GM10266 (cell line): Measurements from ENCODE around the gene SLC2A14.
A peak's percentile ranks its signal among the peaks of the same experiment; 100 is the strongest.
"Not testable (repeated sequence)": the region's sequence is repeated elsewhere in the genome, so short reads cannot be mapped to it uniquely, and the experiment has no call there.

Source experiments
- DNase-seq: peaks from one replicate; pipeline ENCODE4 v3.0.0; 2012; ENCODE audit errors: extremely low spot score
- CTCF ChIP-seq: IDR thresholded peaks from 2 replicates; pipeline ENCODE4 v1.5.1; 2012; ENCODE audit warnings: mild to moderate bottlenecking, low read depth; ENCODE audit not compliant: control insufficient read depth, insufficient read depth; ENCODE audit errors: missing control alignments

SLC2A14 gene

DNA sequence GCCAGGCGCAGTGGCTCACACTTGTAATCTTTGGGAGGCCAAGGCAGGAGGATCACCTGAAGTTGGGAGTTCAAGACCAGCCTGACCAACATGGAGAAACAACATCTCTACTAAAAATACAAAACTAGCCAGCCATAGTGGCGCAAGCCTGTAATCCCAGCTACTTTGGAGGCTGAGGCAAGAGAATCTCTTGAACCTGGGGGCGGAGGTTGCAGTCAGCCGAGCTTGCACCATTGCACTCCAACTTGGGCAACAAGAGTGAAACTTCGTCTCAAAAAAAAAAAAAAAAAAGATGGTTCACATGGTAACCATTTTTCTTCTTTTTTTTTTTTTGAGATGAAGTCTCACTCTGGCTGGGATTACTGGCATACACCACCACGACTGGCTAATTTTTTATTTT is 35.3 kb downstream of the SLC2A14 start:
- TF ChIP-seq CTCF, result no peak
- DNase-seq, result no peak

GRCh38 chr12:7835766-7836165 is 36.9 kb downstream of the SLC2A14 start:
- TF ChIP-seq CTCF, result no peak
- no peak for DNase-seq

DNA sequence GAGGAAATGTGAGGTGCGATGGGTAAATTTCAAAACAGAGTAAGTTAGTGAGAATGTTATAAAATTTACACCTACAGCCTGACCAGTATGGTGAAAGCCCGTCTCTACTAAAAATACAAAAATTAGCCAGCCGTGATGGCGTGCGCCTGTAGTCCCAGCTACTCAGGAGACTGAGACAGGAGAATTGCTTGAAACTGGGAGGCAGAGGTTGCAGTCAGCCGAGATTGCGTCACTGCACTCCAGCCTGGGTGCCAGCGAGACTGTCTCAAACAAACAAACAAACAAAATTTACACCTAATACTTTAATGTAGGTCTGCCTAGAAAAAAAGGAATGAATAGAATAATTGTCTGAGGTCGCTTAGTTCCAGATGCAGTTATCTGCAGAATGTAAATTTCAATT is 37.6 kb downstream of the SLC2A14 start:
- TF ChIP-seq CTCF, result no peak

DNA sequence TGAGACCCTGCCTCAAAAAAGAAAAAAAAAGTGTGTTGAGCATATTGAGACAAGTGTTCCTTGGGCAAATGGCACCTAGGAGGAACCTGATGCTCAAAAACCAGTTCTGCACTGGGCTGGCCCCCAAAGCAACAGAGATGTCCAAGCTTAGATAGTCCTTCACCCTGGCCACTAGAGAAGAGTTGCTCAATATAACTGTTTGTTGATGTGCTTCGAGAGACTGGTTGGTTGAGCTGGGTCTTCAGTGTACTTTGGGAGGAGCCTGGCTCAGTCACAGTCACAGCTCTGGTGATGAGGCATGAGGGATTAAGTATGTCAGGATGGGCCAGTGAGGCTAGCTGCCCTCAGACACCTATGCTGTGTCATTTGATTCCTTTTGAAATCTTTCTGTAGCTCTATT is 38.0 kb downstream of the SLC2A14 start:
- TF ChIP-seq CTCF, result no peak
- DNase-seq, result no peak

More for the DNA sequence above, 37.6 kb downstream of the SLC2A14 start:
- no peak for DNase-seq

DNA sequence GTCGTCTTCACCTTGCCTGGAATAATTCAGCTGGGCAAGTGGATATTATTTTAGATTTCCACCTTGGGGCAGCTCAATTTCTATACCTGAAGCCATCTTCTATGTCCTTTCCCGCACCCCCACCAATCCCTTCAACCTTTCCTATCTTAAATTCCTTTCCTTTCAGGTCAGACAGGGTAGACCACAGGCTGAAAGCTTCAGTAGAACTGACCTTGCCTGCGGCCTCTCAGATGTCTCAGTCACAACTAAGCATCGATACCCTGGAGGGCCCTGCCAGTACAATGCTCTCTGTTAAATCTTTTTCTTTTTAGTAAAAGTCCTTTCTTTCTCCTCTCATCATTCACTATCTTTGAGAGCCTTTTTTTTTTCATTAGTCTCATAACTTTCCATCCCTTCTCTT is 38.9 kb downstream of the SLC2A14 start:
- DNase-seq, result no peak
- TF ChIP-seq CTCF, result no peak

- not testable (repeated sequence) for DNase-seq
These were observed 39.5 kb downstream of the SLC2A14 start for GRCh38 chr12:7833201-7833600.

DNA sequence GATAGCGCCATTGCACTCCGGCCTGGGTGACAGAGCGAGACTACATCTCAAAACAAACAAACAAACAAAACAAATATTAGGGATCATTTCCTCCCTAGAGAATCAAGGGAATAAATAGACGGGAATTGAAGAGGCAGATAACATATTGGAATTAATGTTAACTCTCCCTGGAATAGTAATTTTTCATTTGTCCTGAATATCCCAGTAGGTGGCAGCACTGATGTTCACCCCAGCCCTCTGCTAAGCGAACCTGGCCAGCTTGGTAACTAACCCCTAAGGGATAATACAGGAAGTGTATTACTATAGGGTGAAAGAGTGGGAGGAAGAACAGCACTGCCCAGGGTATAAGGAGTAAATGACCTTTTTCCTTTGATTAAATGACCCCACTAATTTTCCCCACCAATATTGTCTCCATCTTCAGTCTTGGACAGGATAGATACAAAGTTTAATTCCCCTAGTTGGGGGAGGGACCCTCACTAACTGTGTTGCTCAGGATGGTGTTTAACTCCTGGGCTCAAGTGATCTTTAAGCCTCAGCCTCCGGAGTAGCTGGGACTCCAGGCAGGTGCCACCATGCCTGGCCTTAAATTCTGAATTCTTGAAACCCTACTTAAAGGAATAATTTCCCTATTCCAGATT is 40.5 kb downstream of the SLC2A14 start:
- DNase-seq, result peak; percentile 56
- peak; percentile 54 for TF ChIP-seq CTCF

DNA sequence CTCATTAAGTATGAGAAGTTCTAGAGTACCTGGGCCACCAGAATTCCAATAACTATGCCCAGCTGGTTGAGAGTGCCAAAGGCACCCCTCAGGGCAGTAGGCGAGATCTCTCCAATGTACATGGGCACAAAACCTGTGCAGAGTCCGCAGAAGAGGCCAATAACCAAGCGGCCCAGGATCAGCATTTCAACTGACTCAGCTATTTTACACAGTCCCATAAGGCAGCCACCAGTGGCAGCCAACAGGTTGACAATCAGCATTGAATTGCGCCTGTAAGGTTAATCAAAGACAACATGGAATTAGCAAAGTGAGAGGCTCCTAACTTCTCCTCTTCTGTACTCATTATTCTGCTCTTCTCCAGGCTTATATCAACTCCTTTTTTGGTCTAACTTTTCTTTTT is 43.0 kb downstream of the SLC2A14 start:
- DNase-seq, result not testable (repeated sequence)

- DNase-seq, result not testable (repeated sequence)
These were observed 47.0 kb downstream of the SLC2A14 start for GRCh38 chr12:7825754-7826153.
